PC-9 (cell line): ENCODE data around the gene CCDC192.

Experiments
- CTCF ChIP-seq: fragments of 200-600 bp; sonication (generic); conservative IDR thresholded peaks from 2 replicates; pipeline ENCODE4 v1.6.1; 2017; ENCODE audit warnings: mixed run types, antibody characterized with exemption, mild to moderate bottlenecking, moderate library complexity
- EZH2 ChIP-seq: fragments of 200-600 bp; sonication (generic); IDR thresholded peaks from 2 replicates; pipeline ENCODE4 v1.8.0; 2017; ENCODE audit warnings: antibody characterized with exemption, low read depth

- TF ChIP-seq CTCF (no peak), EZH2 (no peak)
Observed at GRCh38 chr5:127858116-127858784, 155.1 kb downstream of the CCDC192 start.
